Type B pancreatic cell (in vitro differentiated cells): ENCODE results near the gene ADIPOQ. TPM values are rescaled to one million over a fixed set of nuclear protein-coding genes. Genes with fewer than 3 reads are reported as not detected.
"Not testable (repeated sequence)": the region's sequence is repeated elsewhere in the genome, so short reads cannot be mapped to it uniquely, and the experiment has no call there.

Experiments used
- DNase-seq: peaks from one replicate; pipeline ENCODE4 v3.0.0; 2021; ENCODE audit warnings: mixed read lengths; ENCODE audit not compliant: unreplicated experiment; ENCODE audit errors: extremely low spot score
- H3K27ac Mint-ChIP-seq: 2 replicates; pipeline ENCODE4 v1.8.0; 2021; ENCODE audit warnings: mild to moderate bottlenecking, mixed read lengths
- H3K27me3 Mint-ChIP-seq: 2 replicates; pipeline ENCODE4 v1.8.0; 2021; ENCODE audit warnings: mixed read lengths
- H3K36me3 Mint-ChIP-seq: 2 replicates; pipeline ENCODE4 v1.8.0; 2021; ENCODE audit warnings: mixed read lengths
- H3K4me1 Mint-ChIP-seq: one replicate; pipeline ENCODE4 v1.8.0; 2021; ENCODE audit warnings: mixed read lengths; ENCODE audit not compliant: unreplicated experiment
- H3K4me3 Mint-ChIP-seq: 2 replicates; pipeline ENCODE4 v1.8.0; 2021; ENCODE audit warnings: mild to moderate bottlenecking, mixed read lengths
- H3K9me3 Mint-ChIP-seq: 2 replicates; pipeline ENCODE4 v1.8.0; 2021; ENCODE audit warnings: mixed read lengths
- total RNA-seq: library from RNA; stranded (reverse); gene quantifications from 2 replicates; pipeline ENCODE4 v1.2.1, GENCODE V29; 2021; ENCODE audit warnings: low replicate concordance
- TF ChIP-seq, protein P1 (sequence below): fragments of 200-600 bp; sonication (generic); conservative IDR thresholded peaks from 2 replicates; pipeline ENCODE4 v1.5.0; 2021; ENCODE audit warnings: antibody characterized with exemption, mild to moderate bottlenecking

The ADIPOQ gene
- total RNA-seq, 1 donor from 2014 or later: not detected

DNA sequence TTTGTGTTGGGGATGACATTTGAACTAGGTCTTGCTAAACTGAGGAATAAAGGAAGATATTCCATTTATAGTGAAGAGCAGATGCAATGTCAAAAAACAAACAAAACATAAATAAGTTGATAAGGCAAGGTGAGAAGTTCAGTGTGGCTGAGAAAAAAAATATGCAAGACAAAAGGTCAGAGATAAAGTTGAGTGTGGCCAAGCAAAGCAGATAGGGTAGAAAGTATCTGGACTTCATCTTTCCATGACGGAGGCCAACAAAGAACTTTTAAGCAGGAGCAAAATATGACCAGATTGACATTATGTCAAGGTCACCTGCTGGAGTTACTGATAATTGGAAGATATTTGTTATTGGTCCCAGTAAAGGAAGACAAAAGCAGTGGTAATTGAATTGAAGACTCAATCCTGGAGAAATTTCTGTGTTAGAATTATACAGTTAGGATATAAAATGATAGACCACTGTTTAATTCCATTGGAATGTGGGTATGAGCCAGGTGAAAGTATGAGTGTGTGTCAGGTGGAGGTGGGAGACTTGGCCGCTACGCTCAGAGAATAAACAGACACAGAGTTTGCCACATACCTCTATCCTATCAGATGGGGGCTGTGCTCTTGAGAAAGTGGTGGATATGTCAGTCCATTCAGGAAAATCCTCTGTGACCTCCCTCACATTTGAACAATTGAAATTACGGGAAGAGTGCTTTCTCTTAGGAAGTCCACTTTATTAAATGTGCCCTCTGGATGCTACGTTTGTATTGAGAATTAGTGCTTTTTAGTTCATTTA, 28.1 kb downstream of the ADIPOQ start:
- TF ChIP-seq, protein P1, sequence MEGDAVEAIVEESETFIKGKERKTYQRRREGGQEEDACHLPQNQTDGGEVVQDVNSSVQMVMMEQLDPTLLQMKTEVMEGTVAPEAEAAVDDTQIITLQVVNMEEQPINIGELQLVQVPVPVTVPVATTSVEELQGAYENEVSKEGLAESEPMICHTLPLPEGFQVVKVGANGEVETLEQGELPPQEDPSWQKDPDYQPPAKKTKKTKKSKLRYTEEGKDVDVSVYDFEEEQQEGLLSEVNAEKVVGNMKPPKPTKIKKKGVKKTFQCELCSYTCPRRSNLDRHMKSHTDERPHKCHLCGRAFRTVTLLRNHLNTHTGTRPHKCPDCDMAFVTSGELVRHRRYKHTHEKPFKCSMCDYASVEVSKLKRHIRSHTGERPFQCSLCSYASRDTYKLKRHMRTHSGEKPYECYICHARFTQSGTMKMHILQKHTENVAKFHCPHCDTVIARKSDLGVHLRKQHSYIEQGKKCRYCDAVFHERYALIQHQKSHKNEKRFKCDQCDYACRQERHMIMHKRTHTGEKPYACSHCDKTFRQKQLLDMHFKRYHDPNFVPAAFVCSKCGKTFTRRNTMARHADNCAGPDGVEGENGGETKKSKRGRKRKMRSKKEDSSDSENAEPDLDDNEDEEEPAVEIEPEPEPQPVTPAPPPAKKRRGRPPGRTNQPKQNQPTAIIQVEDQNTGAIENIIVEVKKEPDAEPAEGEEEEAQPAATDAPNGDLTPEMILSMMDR: no peak
- Mint-ChIP-seq H3K27ac (no peak overlapping the region), H3K36me3 (no peaks in the 10 kb centered on the region), H3K4me1 (no peaks in the 10 kb centered on the region), H3K9me3 (no peaks in the 10 kb centered on the region), H3K27me3 (no peaks in the 10 kb centered on the region), H3K4me3 (no peak overlapping the region)
- no peak for DNase-seq

GRCh38 chr3:186871403-186871924, 29.0 kb downstream of the ADIPOQ start:
- no peaks in the 10 kb centered on the region for H3K4me1 Mint-ChIP-seq
- no peaks in the 10 kb centered on the region for H3K36me3 Mint-ChIP-seq
- no peak overlapping the region for H3K27ac Mint-ChIP-seq
- H3K9me3 Mint-ChIP-seq: no peaks in the 10 kb centered on the region
- TF ChIP-seq, protein P1: no peak
- H3K27me3 Mint-ChIP-seq: no peaks in the 10 kb centered on the region
- H3K4me3 Mint-ChIP-seq: no peak overlapping the region
- no peak for DNase-seq

- H3K4me1 Mint-ChIP-seq, H3K36me3 Mint-ChIP-seq, H3K27me3 Mint-ChIP-seq, H3K9me3 Mint-ChIP-seq, H3K4me3 Mint-ChIP-seq, H3K27ac Mint-ChIP-seq, DNase-seq: not testable (repeated sequence)
Observed at GRCh38 chr3:186873796-186874195, 31.3 kb downstream of the ADIPOQ start.

DNA sequence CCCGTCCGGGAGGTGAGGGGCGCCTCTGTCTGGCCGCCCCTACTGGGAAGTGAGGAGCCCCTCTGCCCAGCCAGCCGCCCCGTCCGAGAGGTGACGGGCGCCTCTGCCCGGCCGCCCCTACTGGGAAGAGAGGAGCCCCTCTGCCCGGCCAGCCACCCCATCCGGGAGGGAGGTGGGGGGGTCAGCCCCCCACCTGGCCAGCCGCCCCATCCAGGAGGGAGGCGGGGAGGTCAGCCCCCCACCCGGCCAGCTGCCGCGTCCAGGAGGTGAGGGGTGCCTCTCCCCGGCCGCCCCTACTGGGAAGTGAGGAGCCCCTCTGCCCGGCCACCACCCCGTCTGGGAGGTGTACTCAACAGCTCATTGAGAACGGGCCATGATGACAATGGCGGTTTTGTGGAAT, 31.7 kb downstream of the ADIPOQ start:
- H3K9me3 Mint-ChIP-seq, H3K4me3 Mint-ChIP-seq, H3K4me1 Mint-ChIP-seq, H3K27ac Mint-ChIP-seq, H3K36me3 Mint-ChIP-seq, H3K27me3 Mint-ChIP-seq, DNase-seq: not testable (repeated sequence)

DNA sequence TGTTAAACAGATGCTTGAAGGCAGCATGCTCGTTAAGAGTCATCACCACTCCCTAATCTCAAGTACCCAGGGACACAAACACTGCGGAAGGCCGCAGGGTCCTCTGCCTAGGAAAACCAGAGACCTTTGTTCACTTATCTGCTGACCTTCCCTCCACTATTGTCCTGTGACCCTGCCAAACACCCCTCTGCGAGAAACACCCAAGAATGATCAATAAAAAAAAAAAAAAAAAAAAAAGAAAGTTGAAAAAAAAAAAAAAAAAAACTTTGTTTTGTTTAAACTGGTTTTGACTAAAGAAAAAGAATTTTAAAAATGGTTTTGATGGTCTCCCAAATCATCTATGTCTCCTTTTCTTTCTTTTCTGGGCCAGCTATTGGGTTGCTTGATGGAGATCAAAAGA, 32.3 kb downstream of the ADIPOQ start:
- H3K4me3 Mint-ChIP-seq, DNase-seq, H3K36me3 Mint-ChIP-seq, H3K4me1 Mint-ChIP-seq, H3K27me3 Mint-ChIP-seq, H3K27ac Mint-ChIP-seq, H3K9me3 Mint-ChIP-seq: not testable (repeated sequence)

GRCh38 chr3:186875708-186876107, 33.2 kb downstream of the ADIPOQ start:
- H3K9me3 Mint-ChIP-seq: peaks cover 7% of the 10 kb centered on the region
- no peak overlapping the region for H3K4me3 Mint-ChIP-seq

DNA sequence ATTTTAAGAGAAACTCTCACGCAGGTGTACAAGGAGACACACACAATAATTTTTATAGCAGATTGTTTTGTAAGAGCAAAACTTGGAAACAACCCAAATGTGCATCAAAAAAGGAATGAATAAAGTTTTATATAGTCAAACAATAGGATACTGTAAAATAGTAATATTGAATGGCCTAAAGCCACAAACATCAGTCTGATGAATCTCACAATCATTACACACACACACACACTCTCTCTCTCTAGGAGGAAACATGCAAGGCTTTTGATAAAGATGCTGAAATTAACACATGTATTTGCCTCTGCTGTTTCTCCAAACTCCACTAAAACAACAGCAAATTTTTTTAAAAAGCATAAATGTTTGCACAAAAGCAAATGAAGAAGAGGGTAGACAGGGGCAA, 37.3 kb downstream of the ADIPOQ start:
- no peaks in the 10 kb centered on the region for H3K4me1 Mint-ChIP-seq
- peaks cover 7% of the 10 kb centered on the region for H3K9me3 Mint-ChIP-seq
- DNase-seq: no peak
- no peak overlapping the region for H3K27ac Mint-ChIP-seq
- TF ChIP-seq, protein P1: no peak
- peaks cover 4% of the 10 kb centered on the region for H3K27me3 Mint-ChIP-seq
- no peak overlapping the region for H3K4me3 Mint-ChIP-seq
- H3K36me3 Mint-ChIP-seq: no peaks in the 10 kb centered on the region

More at GRCh38 chr3:186875708-186876107, 33.2 kb downstream of the ADIPOQ start:
- no peaks in the 10 kb centered on the region for H3K27me3 Mint-ChIP-seq
- no peaks in the 10 kb centered on the region for H3K36me3 Mint-ChIP-seq
- DNase-seq: no peak
- no peak overlapping the region for H3K27ac Mint-ChIP-seq
- no peaks in the 10 kb centered on the region for H3K4me1 Mint-ChIP-seq
- TF ChIP-seq, protein P1: no peak
